Stimulated activated naive CD4-positive, alpha-beta T cell treated with Interleukin-2 at 50 U/mL for 16 hours (primary cell): Measurements from ENCODE around the gene ABCA1.

Experiments
- DNase-seq: peaks from one replicate; lab custom pipeline; 2025; lab: John Stamatoyannopoulos, UW

Gene ABCA1

GRCh38 chr9:104765138-104765537 is 162.8 kb downstream of the ABCA1 start:
- no peak for DNase-seq

- DNase-seq: no peak
Observed at GRCh38 chr9:104758974-104759373, 169.0 kb downstream of the ABCA1 start.

GRCh38 chr9:104750185-104750767 is 177.7 kb downstream of the ABCA1 start:
- no peak for DNase-seq

- DNase-seq: no peak
Observed at GRCh38 chr9:104748359-104749031, 179.5 kb downstream of the ABCA1 start.

- peak; percentile 83 for DNase-seq
Observed at GRCh38 chr9:104747565-104748358, 180.2 kb downstream of the ABCA1 start, which contains the start of gene NIPSNAP3A. TSS of gene NIPSNAP3A (plus strand) at chr9:104747683. CDS start at chr9:104747793, 110 bp downstream.

GRCh38 chr9:104747245-104747564 is 180.8 kb downstream of the ABCA1 start:
- DNase-seq: no peak

GRCh38 chr9:104746798-104747197 is 181.2 kb downstream of the ABCA1 start:
- no peak for DNase-seq

- DNase-seq: no peak
Observed at GRCh38 chr9:104746285-104746684, 181.7 kb downstream of the ABCA1 start.

- DNase-seq: no peak
Observed at GRCh38 chr9:104745852-104746251, 182.1 kb downstream of the ABCA1 start.

GRCh38 chr9:104743376-104743985 is 184.5 kb downstream of the ABCA1 start:
- no peak for DNase-seq

- DNase-seq: no peak
Observed at GRCh38 chr9:104740621-104741020, 187.3 kb downstream of the ABCA1 start.

- DNase-seq: no peak
Observed at GRCh38 chr9:104738452-104738851, 189.5 kb downstream of the ABCA1 start.
